Ishikawa (cell line): Measurements from ENCODE around the gene KIF15.

Source experiments
- CEBPB ChIP-seq: IDR thresholded peaks from 2 replicates; pipeline ENCODE4 v1.6.1; 2012
- CREB1 ChIP-seq: IDR thresholded peaks from 2 replicates; pipeline ENCODE4 v1.6.1; 2012; ENCODE audit warnings: low read depth
- EGR1 ChIP-seq: IDR thresholded peaks from 2 replicates; pipeline ENCODE4 v1.6.1; 2012
- EP300 ChIP-seq: IDR thresholded peaks from 2 replicates; pipeline ENCODE4 v1.6.1; 2012; ENCODE audit warnings: borderline replicate concordance
- FOXM1 ChIP-seq: IDR thresholded peaks from 2 replicates; pipeline ENCODE4 v1.6.1; 2012; ENCODE audit warnings: low read depth, borderline replicate concordance
- MAX ChIP-seq: IDR thresholded peaks from 2 replicates; pipeline ENCODE4 v1.6.1; 2012
- NFIC ChIP-seq: IDR thresholded peaks from 2 replicates; pipeline ENCODE4 v1.6.1; 2012
- RAD21 ChIP-seq: IDR thresholded peaks from 2 replicates; pipeline ENCODE4 v1.6.1; 2012; ENCODE audit warnings: low read depth
- REST ChIP-seq: IDR thresholded peaks from 2 replicates; pipeline ENCODE4 v1.6.1; 2012; ENCODE audit warnings: low read depth, mild to moderate bottlenecking
- TAF1 ChIP-seq: IDR thresholded peaks from 2 replicates; pipeline ENCODE4 v1.6.1; 2012; ENCODE audit warnings: low read depth, mild to moderate bottlenecking
- TCF12 ChIP-seq: IDR thresholded peaks from 2 replicates; pipeline ENCODE4 v1.6.1; 2012; ENCODE audit warnings: low read depth
- TEAD4 ChIP-seq: IDR thresholded peaks from 2 replicates; pipeline ENCODE4 v1.6.1; 2012
- YY1 ChIP-seq: IDR thresholded peaks from 2 replicates; pipeline ENCODE4 v1.6.1; 2012; ENCODE audit warnings: low read depth
- ZBTB7A ChIP-seq: IDR thresholded peaks from 2 replicates; pipeline ENCODE4 v1.6.1; 2012; ENCODE audit warnings: low read depth
- TF ChIP-seq, protein P1 (sequence below): IDR thresholded peaks from 2 replicates; pipeline ENCODE4 v1.6.1; 2012

KIF15 gene

GRCh38 chr3:44883213-44883955, 121.8 kb downstream of the KIF15 start:
- TF ChIP-seq REST (no peak), RAD21 (peak; percentile 30)

- no peak for TF ChIP-seq YY1
- peak; percentile 83 for TF ChIP-seq FOXM1
- TF ChIP-seq, protein P1, sequence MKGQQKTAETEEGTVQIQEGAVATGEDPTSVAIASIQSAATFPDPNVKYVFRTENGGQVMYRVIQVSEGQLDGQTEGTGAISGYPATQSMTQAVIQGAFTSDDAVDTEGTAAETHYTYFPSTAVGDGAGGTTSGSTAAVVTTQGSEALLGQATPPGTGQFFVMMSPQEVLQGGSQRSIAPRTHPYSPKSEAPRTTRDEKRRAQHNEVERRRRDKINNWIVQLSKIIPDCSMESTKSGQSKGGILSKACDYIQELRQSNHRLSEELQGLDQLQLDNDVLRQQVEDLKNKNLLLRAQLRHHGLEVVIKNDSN: no peak
- peak; percentile 94 for TF ChIP-seq NFIC
- no peak for TF ChIP-seq ZBTB7A
- peak; percentile 82 for TF ChIP-seq MAX
- TF ChIP-seq EP300: peak; percentile 93
- no peak for TF ChIP-seq REST
- no peak for TF ChIP-seq CREB1
- no peak for TF ChIP-seq TAF1
- TF ChIP-seq TCF12: peak; percentile 95
- no peak; the same call in 1 of the 2 replicates for TF ChIP-seq RAD21
- TF ChIP-seq CEBPB: peak; percentile 62; the same call in 1 of the 2 replicates
- no peak for TF ChIP-seq EGR1
- TF ChIP-seq TEAD4: peak; percentile 95
Measured at GRCh38 chr3:44883999-44884431, 122.4 kb downstream of the KIF15 start.

DNA sequence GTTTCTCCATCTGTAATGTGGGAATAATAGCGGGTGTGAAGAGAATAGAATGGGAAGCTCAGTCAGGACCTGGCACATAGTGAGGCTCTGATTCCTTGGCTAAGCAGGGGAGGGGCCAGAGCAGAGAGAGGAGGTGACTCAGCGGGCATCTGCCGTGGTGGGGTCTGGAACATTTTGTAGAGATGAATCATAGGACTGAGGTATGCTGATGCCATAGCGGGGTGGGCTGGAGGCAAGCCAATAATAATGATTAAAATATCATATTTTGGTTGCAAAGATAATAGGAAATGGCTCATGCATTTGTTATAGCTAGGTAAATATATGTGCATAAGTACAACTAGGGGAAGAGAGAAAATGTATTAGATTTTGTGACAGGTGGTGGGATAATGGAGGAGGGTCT, 124.0 kb downstream of the KIF15 start:
- peak; percentile 90 for TF ChIP-seq TCF12
- no peak for TF ChIP-seq REST
- TF ChIP-seq TEAD4: peak; percentile 90
- peak; percentile 89 for TF ChIP-seq NFIC
- TF ChIP-seq ZBTB7A: no peak
- TF ChIP-seq RAD21: no peak
- TF ChIP-seq MAX: peak; percentile 24
- TF ChIP-seq FOXM1: peak; percentile 62; the same call in 1 of the 2 replicates
- TF ChIP-seq EP300: peak; percentile 92

- TF ChIP-seq TCF12 (no peak), EGR1 (no peak), MAX (no peak), YY1 (no peak), REST (no peak), TEAD4 (no peak), EP300 (no peak), ZBTB7A (no peak), RAD21 (no peak), FOXM1 (no peak), TAF1 (no peak), CEBPB (no peak)
Measured at GRCh38 chr3:44886561-44886960, 125.0 kb downstream of the KIF15 start.
